B cell (primary cell): ENCODE results near the gene SMG7.

Experiments used
- EZH2 ChIP-seq: IDR thresholded peaks from 2 replicates; pipeline ENCODE4 v1.6.1; 2012; ENCODE audit warnings: borderline replicate concordance, low read depth, mild to moderate bottlenecking, moderate library complexity, low read length; ENCODE audit not compliant: insufficient read depth, poor library complexity, severe bottlenecking
- TF ChIP-seq, protein P1 (sequence below): fragments of 200-600 bp; IDR thresholded peaks from one replicate; pipeline ENCODE4 v1.8.0; 2022; ENCODE audit warnings: antibody characterized with exemption, mild to moderate bottlenecking

DNA sequence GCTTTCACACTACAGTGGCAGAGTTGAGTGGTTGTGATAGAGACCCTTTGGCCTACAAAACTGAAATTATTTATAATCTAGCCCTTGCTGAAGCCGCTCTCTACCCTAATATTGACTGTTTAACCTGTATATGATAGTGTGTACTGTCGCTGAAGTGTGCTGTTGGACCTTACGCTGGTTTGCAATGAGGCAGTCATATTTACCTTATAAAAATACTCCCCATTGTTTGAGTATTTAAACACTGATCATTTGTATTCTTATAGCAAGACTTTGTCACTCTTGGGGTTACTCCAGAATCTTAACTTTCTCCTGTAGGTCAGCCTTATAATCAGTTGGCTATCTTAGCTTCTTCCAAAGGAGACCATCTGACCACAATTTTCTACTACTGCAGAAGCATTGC lies 56.3 kb downstream of the SMG7 start:
- TF ChIP-seq, protein P1, sequence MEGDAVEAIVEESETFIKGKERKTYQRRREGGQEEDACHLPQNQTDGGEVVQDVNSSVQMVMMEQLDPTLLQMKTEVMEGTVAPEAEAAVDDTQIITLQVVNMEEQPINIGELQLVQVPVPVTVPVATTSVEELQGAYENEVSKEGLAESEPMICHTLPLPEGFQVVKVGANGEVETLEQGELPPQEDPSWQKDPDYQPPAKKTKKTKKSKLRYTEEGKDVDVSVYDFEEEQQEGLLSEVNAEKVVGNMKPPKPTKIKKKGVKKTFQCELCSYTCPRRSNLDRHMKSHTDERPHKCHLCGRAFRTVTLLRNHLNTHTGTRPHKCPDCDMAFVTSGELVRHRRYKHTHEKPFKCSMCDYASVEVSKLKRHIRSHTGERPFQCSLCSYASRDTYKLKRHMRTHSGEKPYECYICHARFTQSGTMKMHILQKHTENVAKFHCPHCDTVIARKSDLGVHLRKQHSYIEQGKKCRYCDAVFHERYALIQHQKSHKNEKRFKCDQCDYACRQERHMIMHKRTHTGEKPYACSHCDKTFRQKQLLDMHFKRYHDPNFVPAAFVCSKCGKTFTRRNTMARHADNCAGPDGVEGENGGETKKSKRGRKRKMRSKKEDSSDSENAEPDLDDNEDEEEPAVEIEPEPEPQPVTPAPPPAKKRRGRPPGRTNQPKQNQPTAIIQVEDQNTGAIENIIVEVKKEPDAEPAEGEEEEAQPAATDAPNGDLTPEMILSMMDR = no peak
- TF ChIP-seq EZH2 = no peak
